ENCODE results near the gene GAB1. TPM values are rescaled to one million over a fixed set of nuclear protein-coding genes. Genes with fewer than 3 reads are reported as not detected.

The GAB1 gene
- total RNA-seq, 2 donors from 2014 or later: 28.3 to 33.3 TPM

- Mint-ChIP-seq H3K27me3 (ENCODE audit: insufficient read depth) (no peaks in the 10 kb centered on the region), H3K4me1 (peaks cover 36% of the 10 kb centered on the region), H3K9me3 (no peaks in the 10 kb centered on the region), H3K36me3 (ENCODE audit: low read depth) (peaks cover 4% of the 10 kb centered on the region), H3K4me3 (no peak overlapping the region), H3K27ac (no peak overlapping the region)
- no peak overlapping the region for H3K9ac ChIP-seq (ENCODE audit: extremely low read depth, low read length, poor library complexity, severe bottlenecking)
- DNase-seq: peak; percentile 42
- H3K27me3 ChIP-seq (ENCODE audit: control insufficient read depth, insufficient read depth, low read length, poor library complexity, severe bottlenecking): no peaks in the 10 kb centered on the region
- peaks cover 6% of the 10 kb centered on the region for H3K4me1 ChIP-seq (ENCODE audit: control insufficient read depth, insufficient read depth, low read length)
- peaks cover 4% of the 10 kb centered on the region for H3K36me3 ChIP-seq (ENCODE audit: control insufficient read depth, insufficient read depth, low read length)
- H3K27ac ChIP-seq (ENCODE audit: low read depth, low read length): no peak overlapping the region
- no peaks in the 10 kb centered on the region for H3K9me3 ChIP-seq (ENCODE audit: control insufficient read depth, low read length)
- 89 to 95% methylated on average over 11 to 20 of the region's 20 CpGs for WGBS, 2 experiments (ENCODE audit: insufficient coverage in 1 of 2, insufficient read length in 1 of 2)
- no peak for TF ChIP-seq CTCF (conservative IDR thresholded peaks at IDR 0.05)
- no peak overlapping the region for H3K4me3 ChIP-seq (ENCODE audit: low read length)
Measured at GRCh38 chr4:143351149-143351691, 14.5 kb downstream of the GAB1 start.

- Histone ChIP-seq H3K9ac (ENCODE audit: extremely low read depth, low read length, poor library complexity, severe bottlenecking) (no peak overlapping the region), H3K27ac (ENCODE audit: low read depth, low read length) (no peak overlapping the region), H3K36me3 (ENCODE audit: control insufficient read depth, insufficient read depth, low read length) (peaks cover 4% of the 10 kb centered on the region), H3K4me3 (ENCODE audit: low read length) (no peak overlapping the region), H3K27me3 (ENCODE audit: control insufficient read depth, insufficient read depth, low read length, poor library complexity, severe bottlenecking) (no peaks in the 10 kb centered on the region), H3K9me3 (ENCODE audit: control insufficient read depth, low read length) (no peaks in the 10 kb centered on the region), H3K4me1 (ENCODE audit: control insufficient read depth, insufficient read depth, low read length) (peaks cover 6% of the 10 kb centered on the region)
- Mint-ChIP-seq H3K9me3 (no peaks in the 10 kb centered on the region), H3K27me3 (ENCODE audit: insufficient read depth) (no peaks in the 10 kb centered on the region), H3K27ac (no peak overlapping the region), H3K36me3 (ENCODE audit: low read depth) (peaks cover 4% of the 10 kb centered on the region), H3K4me3 (no peak overlapping the region), H3K4me1 (peaks cover 39% of the 10 kb centered on the region)
- 100% methylated on average over 1 of the region's 1 CpG; no CpG with 5 or more reads in 1 of the 2 experiments for WGBS, 2 experiments (ENCODE audit: insufficient coverage in 1 of 2, insufficient read length in 1 of 2)
- TF ChIP-seq CTCF (conservative IDR thresholded peaks at IDR 0.05): no peak
- DNase-seq: no peak
Measured at GRCh38 chr4:143351774-143352451, 15.2 kb downstream of the GAB1 start.

GRCh38 chr4:143352720-143353119 is 16.0 kb downstream of the GAB1 start:
- no peak overlapping the region for H3K9ac ChIP-seq (ENCODE audit: extremely low read depth, low read length, poor library complexity, severe bottlenecking)
- no peak overlapping the region for H3K4me3 ChIP-seq (ENCODE audit: low read length)
- H3K9me3 Mint-ChIP-seq: no peaks in the 10 kb centered on the region
- no peaks in the 10 kb centered on the region for H3K27me3 Mint-ChIP-seq (ENCODE audit: insufficient read depth)
- H3K27me3 ChIP-seq (ENCODE audit: control insufficient read depth, insufficient read depth, low read length, poor library complexity, severe bottlenecking): no peaks in the 10 kb centered on the region
- no peaks in the 10 kb centered on the region for H3K9me3 ChIP-seq (ENCODE audit: control insufficient read depth, low read length)
- peaks cover 40% of the 10 kb centered on the region for H3K4me1 Mint-ChIP-seq
- H3K36me3 Mint-ChIP-seq (ENCODE audit: low read depth): peaks cover 4% of the 10 kb centered on the region
- no peaks in the 10 kb centered on the region for H3K36me3 ChIP-seq (ENCODE audit: control insufficient read depth, insufficient read depth, low read length)
- no peak overlapping the region for H3K27ac ChIP-seq (ENCODE audit: low read depth, low read length)
- no peak overlapping the region for H3K4me3 Mint-ChIP-seq
- 90 to 92% methylated on average over 3 of the region's 3 CpGs for WGBS, 2 experiments (ENCODE audit: insufficient coverage in 1 of 2, insufficient read length in 1 of 2)
- DNase-seq: no peak
- H3K4me1 ChIP-seq (ENCODE audit: control insufficient read depth, insufficient read depth, low read length): peaks cover 6% of the 10 kb centered on the region
- no peak for TF ChIP-seq CTCF (conservative IDR thresholded peaks at IDR 0.05)
- no peak overlapping the region for H3K27ac Mint-ChIP-seq

Measured in endodermal cell (in vitro differentiated cells).